Stimulated activated CD8-positive, alpha-beta memory T cell treated with anti-CD3 and anti-CD28 coated beads, Interleukin-7, amount 100 ng/mL, for 48 hours (primary cell): ENCODE measurements around the gene MEIS1.

Experiments
- DNase-seq, 2 donors: peaks; one replicate each; pipeline ENCODE4 v3.0.0-alpha.2; 2020; ENCODE audit warnings: low read depth in 1 of 2; ENCODE audit errors: extremely low read depth in 1 of 2

Gene MEIS1

DNA sequence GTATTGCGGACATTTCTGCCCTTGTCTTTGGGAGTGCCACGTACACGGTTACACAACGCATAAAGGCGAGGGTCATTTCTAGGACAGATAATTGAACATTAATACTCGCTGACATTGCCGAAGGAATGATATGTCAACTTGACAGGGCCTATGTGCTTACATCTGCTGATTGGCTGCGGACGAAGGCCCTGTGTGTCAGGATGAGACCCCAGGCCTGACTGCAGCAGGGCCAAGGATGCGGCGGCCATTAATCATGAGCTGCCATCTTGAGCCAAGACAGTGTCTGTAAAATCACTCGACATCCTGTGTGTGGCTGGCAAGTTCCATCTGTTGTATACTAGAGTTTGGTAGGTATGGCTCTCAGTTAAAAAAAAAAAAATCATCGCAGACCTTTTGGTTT is 96.6 kb downstream of the MEIS1 start:
- DNase-seq, result no peak

- no peak for DNase-seq
Observed at GRCh38 chr2:66532972-66533868, 98.3 kb downstream of the MEIS1 start.

DNA sequence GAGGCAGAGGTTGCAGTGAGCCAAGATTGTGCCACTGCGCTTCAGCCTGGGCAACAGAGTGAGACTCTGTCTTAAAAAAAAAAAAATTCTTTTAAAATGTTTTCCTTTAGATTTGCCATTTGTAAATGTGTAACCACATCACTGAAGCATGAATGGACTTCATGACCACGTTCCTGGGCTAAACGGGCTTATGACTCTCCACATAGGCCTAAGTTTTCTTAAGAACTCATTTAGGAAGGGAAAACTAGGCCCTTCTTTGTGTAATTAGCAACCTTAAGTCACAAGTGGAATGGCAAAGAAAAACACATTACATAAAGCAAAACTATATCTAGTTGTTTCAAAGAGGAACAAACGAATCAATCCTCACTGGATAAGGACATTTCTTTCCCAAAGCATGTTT is 99.5 kb downstream of the MEIS1 start:
- DNase-seq, result no peak

DNA sequence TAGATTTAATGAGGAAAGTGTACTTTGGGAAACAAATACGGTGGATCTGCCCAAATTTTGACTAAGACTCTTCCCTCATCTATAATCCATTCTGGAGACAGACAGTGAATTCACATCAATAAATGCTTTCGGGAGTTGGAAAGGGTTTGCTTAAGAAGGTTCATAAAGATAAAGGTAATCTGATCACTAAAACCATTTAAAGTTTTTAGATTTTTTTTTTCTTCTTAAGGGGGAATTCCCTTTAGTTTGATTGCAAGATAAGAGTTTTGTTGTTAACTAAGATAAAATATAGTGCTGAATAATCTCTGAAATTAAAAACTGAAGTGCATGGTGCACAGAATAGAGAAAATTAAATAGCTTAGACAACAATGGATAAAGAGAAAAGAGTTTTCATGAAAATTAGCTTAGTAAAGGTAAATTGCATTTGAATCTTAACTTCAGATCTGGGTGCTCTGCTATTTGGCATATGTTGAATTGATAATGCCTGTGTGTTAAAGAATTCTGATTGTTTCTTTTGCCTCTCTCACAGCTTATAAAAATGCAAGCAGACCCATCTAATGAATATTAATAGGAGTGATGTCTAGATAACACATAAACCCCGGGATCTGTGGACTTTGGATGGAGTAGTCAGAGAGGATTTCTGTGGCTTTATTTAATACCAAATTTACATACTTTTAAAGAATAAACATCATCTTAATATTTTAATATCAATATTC is 100.8 kb downstream of the MEIS1 start:
- no peak for DNase-seq

DNA sequence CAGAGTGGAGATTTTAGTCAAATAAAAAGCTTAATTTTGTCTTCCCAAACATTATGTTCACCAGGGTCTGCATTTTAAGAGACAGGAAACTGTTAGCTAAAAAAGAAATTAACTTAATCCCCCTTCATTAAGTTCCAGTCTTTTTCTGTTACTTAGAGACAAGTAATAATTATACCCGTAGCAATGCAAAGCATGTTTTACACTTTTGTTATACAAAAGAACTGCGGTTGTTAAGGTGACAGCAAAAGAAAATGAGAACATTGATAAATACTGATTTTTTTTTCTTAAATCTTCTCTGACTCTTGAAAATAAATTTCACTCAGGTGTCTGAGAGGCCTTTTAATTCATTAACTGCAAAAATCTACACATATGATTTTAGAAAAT is 101.4 kb downstream of the MEIS1 start:
- DNase-seq, result no peak

DNA sequence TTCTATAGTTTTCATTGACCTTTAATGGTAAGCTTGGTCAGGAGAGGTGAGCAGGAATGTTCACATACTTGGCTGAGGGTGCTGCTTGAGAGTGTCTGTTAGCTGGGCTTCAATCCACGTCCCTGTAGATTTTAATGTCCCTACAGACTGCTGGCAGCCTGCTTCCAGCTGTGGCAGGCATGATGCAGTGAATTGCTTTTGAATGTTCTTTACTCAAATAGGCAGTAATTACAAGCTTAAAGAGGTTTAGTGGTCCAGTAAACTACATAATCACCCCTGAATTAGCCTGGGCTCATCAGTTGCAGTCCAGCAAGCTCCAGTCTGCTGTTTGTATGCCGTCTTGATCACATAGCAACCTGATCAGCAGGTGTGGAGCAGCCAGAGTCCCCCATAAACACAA is 102.1 kb downstream of the MEIS1 start:
- DNase-seq, result no peak

- no peak for DNase-seq
Observed at GRCh38 chr2:66538291-66538690, 103.4 kb downstream of the MEIS1 start.

DNA sequence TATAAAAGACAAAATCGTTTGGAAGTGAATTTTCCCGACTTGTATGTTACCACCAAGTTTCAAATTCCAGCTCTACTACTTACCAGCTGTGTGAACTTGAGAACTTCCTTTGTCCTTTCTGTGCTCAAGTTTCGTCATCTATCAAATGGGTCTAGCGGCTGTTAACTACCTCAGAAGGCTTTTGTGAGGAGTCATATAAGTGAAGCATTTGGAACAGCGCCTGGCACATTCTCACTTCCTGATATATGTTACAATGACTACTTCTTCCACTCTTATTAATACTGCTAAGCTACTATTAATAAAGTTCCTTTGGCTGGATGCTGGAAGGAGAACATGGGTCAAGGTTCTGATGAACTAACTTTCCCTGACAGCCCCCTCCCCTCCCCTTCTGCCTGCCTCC is 104.5 kb downstream of the MEIS1 start:
- DNase-seq, result no peak

DNA sequence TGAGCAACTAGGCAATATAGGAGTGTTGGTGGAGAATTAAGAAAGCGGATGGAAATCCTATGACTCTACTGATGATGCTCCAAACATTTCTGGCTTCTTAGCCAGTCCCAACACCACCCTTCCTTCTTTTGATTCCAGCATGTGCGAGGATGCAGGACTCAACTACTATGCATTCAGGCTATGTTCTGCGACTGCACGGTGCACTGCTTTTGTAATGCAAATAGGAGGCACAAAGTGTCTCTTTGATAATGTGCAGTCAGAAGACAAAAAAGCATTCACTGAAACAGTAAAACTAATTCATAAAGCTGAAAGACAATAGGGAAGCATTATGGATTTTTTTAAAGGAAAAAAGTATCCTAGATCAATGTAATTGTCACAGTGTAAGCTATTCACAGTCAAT is 106.7 kb downstream of the MEIS1 start:
- no peak for DNase-seq

- no peak for DNase-seq
Observed at GRCh38 chr2:66543257-66543767, 108.4 kb downstream of the MEIS1 start.

- DNase-seq, result no peak
Observed at GRCh38 chr2:66544258-66544657, 109.3 kb downstream of the MEIS1 start.

DNA sequence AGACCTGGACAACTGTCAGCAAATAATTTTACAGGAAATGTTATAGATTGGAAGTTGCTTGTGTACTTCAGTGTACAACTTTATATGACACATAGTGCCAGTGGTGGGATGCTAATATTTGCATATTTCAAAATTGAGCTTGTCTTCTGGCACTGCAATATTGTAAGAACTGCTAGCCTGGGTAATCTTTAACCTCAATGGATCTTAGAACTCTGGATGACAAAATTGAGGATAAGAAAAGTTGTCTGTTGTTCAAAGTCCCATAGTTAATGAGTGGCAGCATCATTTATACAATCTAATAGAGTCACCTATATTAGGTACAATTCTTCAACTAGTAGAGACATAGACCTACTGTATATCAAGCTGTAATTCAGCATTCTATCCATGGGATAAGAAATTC is 110.3 kb downstream of the MEIS1 start:
- DNase-seq, result no peak

- no peak for DNase-seq
Observed at GRCh38 chr2:66547118-66547517, 112.2 kb downstream of the MEIS1 start.

- no peak for DNase-seq
Observed at GRCh38 chr2:66547887-66548286, 113.0 kb downstream of the MEIS1 start.

DNA sequence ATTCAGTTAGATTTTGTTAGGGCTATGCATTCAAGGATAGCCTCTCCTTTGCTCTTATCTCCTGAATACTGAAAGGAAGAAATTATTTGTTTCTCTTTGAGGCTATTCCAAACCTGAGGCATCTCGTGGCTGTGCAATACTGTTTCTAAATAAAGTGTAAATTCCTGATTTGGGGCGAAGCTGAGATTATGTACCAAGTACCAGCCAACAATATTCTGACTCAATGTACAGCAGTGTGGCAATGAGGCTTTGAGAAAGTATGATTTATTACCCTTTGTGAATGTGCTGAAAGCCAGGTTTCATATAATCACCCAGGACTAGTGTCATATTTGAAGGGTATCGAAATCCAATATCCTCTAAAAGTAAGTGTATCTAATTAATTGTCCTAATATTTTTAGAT is 113.5 kb downstream of the MEIS1 start:
- no peak for DNase-seq

DNA sequence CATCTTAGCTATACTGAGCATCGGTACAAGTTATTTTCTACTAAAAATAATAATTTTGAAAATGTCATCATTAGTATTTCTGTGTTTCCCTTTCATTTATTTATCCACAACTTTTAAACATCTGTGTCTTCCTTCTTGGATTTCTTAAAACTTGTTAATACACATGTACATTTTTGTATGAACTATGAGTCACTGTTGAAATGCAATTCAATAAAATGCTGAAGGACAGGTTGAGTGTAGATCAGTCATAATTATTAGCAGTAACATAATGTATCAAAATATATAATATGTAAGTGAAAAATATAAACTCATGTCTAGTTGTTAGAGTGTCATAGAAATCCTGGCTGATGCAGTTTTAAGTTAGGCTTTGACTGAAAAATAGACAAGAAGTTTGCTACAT is 115.9 kb downstream of the MEIS1 start:
- no peak for DNase-seq

DNA sequence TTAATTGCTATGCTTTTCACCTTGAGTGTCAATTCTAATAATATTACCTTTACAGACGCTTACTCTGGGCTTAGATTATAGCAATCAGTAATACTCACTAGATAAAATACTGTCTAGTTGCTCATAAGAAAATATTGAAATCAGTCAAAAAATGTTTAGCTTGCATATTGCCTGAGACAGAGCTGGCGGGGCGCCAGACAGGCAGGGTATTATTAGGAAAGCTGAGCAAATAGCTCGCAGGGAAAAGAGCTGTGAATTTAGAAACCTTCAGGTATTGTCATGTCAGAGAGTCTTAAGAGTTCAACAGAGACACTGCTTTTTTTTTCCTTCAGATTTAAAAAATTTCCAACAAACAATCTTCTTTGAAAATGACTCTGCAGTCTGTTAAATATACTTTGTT is 118.4 kb downstream of the MEIS1 start:
- no peak for DNase-seq

GRCh38 chr2:66555091-66555490 is 120.2 kb downstream of the MEIS1 start:
- DNase-seq, result no peak

DNA sequence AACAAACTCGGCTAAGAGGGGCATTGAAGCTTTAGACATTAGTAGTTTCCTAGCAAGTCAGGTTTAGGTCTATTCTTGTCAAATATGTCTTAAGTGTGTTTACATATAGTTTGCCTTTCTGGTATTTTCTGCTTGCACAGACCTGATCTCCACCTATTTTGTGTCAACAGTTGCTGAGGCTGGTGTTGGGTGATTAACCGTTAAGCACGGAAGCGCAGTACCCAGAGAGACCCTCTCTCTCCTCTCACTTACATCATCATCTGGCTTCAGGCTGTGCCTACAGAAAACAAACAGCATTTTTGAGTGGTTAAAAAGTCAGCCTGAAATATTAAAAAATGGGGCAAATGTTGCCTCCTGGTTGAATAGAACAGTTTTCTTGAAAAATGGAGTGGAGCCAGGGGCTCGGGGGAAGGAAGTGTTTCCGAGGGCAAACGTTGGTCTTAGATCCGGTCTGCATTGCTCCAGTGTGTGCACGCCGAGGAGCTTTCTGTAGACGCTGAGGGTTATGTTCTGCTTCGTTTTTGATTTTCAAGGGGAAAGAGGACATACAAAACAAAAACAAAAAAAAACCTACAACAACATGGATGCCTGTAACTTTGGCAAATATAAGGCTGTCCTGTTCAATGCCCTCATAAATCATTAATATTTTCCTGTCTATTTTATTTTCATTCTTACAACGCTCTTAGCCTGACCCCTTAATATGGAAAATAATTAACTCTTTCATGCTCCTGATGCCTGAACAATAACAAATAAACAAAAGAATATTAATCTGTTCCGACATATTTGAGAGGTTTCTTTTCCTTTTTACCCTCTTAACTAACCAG is 120.8 kb downstream of the MEIS1 start:
- no peak for DNase-seq

DNA sequence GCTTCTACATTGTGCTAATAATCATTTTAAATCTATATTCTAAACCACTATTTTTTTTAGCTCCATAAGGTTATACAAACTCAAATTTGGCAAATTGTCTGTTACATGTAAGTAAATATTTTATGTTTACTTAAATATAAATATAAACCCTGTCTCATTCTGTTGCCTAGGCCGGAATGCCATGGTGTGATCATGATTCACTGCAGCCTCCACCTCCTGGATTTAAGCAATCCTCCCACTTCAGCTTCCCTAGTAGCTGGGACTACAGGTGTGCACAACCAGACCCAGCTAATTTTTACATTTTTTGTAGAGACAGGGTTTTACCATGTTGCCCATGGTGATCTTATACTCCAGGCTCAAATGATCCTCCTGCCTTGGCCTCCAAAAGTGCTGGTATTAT is 124.7 kb downstream of the MEIS1 start:
- DNase-seq, result no peak

- no peak for DNase-seq
Observed at GRCh38 chr2:66560683-66561082, 125.8 kb downstream of the MEIS1 start.
